HG03521 (cell line): Measurements from ENCODE around the gene TAX1BP3.
A peak's percentile ranks its signal among the peaks of the same experiment; 100 is the strongest.

Experiments used
- ATAC-seq: cut with Tn5 transposase; IDR thresholded peaks from one replicate; pipeline ENCODE4 v1.9.1; 2021; ENCODE audit warnings: mild to moderate bottlenecking, moderate library complexity; ENCODE audit not compliant: unreplicated experiment

Gene TAX1BP3

DNA sequence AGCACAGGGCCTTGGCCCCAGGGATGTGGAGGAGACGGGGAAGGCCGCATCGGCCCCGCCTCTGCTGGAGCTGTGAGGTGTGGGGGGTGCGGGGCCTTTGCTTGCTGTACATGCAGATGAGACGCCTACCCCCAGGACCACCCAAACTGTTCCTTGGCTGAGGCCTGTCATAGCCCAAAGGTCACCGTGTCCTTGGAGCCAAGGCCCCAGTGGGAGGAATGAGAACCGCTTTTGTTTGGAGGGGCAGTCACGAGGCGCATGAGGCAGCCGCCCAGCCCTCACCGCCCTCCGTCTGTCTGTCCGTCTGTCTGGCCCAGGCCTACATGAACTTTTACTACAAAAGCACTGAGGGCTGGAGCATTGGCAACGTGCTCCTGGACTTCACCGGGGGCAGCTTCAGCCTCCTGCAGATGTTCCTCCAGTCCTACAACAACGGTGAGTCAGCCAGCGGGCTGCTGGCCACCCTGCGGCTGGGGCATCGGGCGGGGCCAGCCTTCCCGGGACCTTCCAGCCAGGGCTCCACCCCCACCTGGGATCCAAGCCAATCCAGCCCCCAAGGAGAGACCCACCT lies 8.8 kb downstream of the TAX1BP3 start:
- no peak for ATAC-seq

DNA sequence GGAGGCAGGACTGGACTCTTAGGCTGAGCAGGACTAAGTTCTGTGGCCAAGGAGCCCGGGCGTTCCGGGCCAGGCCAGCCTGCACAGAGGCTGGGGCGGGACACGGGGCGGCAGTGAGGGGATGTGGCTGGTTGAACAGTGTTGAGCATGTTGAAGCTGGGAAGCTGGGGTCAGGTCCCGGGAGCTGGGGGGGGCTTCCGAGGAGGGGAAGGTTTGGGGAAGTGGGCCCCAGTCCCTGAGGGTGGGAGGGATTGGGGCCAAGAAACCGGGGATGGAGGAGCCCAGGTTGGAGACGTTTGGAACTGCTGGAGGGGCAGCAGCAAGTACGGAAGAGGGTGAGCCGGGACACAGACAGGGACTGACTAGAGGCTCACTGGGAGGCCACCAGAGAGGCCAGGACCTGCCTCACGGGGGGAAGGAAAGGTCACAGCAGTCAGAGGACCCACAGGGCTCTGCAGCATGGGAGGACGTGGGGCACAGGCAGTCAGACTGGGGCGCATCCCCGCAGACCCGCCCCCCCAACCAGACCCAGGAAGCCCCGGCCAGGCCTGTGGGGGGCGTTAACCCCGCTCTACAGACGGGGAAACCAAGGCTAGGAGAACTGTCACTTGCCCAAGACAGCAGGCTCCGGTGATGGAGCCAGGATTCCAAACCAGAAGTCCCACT lies 9.5 kb downstream of the TAX1BP3 start:
- no peak for ATAC-seq

DNA sequence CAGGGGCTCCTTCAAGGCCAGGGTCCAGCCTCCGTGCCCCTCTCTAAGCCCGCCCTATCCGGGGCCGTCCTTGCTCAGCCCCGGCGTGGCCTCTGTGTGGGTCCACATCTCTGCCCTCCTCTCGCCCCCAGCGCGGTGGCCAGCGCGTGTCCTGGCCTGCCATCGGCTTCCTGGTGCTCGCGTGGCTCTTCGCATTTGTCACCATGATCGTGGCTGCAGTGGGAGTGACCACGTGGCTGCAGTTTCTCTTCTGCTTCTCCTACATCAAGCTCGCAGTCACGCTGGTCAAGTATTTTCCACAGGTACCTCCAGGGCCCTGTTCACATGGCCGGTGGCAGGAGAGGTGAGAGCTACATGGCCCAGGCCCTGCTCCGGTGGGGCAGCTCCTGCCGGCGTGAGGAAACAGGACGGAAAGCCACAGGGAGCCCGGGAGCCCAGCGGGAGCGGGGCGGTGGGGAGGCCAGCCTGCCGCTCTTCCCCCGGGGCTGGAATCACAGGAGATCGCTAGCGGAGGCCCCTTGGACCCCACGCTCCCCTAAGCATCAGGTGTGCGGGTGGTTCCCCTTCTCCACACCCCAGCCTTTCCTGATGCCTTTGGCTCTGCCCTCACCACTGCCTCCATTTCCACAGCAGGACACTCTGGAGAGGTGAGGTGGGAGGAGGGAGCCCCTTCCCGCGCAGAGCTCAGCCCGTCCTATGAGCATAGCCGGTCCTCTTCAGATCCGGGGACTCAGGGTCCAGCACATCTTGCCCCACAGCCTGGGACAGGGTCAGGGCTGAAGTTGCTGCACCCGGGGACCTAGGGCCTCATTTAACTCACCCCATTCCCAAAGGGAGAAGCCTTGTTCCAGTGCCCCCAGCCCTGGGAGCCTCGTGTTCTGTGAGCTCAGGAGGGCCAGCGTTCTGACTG lies 10.2 kb downstream of the TAX1BP3 start:
- no peak for ATAC-seq

DNA sequence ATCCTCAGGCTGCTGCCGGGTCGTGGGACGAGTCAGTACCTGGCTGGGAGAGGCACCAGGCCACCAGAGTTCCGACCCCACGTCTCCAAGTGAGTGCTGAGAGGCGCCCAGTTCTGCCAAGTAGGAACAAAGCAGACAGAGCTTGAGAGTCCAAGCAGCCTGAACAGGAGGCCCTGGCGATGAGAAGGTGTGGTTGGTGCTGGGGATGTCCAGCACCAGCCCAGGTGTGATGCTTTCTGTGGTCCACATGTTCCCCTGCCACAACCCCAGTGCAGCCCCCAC lies 10.8 kb downstream of the TAX1BP3 start:
- ATAC-seq = no peak

DNA sequence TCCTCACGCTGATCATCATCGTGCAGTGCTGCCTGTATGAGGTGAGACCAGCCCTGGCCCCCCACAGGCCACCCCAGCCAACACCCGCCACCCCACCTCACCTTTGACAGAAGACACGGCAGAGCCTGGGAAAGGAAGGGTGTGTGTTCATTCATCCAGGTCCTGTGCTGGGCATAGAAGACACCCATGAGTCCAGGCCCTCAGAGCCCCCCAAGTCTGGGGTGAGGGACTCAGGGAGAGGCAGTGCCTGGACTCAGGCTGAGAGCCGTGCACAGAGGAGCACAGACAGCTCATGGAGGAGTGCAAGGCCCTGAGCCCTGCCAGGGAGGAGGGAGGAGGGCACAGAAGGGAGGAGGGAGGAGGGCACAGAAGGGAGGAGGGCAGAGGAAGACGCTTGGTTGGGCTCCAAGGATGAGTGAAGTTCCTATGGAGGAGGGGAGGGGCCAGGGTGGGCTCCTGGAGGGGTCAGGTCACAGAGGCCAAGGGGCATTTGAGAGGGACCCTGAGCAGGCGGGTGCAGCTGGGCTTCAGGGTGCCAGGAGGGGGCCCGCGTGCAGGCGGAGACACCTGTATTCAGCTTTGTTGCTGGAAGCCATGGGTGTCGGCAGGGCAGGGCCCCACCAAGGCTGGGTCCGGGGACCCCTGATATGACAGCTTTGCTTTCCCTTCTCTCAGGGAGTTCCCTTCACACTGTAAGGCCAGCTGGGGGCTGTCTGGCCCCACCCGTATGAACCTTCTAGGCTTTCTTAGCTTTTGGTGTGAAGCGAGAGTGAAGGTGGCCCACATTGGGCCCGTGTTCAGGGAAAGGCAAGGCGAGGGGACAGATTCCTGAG lies 11.4 kb downstream of the TAX1BP3 start:
- no peak for ATAC-seq

- no peak for ATAC-seq
Measured at GRCh38 chr17:3656353-3656752, 12.0 kb downstream of the TAX1BP3 start.

GRCh38 chr17:3655766-3656165 lies 12.6 kb downstream of the TAX1BP3 start:
- ATAC-seq = no peak

- ATAC-seq = no peak
Measured at GRCh38 chr17:3647769-3648555, 20.4 kb downstream of the TAX1BP3 start.

- ATAC-seq = no peak
Measured at GRCh38 chr17:3647251-3647650, 21.1 kb downstream of the TAX1BP3 start.

DNA sequence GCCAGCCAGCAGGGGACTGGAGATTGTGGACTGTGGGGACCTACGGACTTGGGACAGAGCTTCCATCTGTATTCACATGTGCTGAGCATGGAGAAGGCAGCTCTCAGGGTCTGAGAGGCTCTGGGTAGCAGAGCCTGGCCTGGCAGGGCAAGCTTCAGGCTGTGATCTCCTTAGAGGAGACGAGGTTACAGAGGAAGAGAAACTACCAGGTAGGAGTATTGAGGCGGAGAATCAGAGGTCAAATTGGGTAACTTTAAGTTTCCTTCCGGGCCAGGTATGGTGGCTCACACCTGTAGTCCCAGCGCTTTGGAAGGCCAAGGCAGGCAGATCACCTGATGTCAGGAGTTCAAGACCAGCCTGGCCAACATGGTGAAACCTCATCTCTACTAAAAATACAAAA lies 23.1 kb downstream of the TAX1BP3 start:
- no peak for ATAC-seq

DNA sequence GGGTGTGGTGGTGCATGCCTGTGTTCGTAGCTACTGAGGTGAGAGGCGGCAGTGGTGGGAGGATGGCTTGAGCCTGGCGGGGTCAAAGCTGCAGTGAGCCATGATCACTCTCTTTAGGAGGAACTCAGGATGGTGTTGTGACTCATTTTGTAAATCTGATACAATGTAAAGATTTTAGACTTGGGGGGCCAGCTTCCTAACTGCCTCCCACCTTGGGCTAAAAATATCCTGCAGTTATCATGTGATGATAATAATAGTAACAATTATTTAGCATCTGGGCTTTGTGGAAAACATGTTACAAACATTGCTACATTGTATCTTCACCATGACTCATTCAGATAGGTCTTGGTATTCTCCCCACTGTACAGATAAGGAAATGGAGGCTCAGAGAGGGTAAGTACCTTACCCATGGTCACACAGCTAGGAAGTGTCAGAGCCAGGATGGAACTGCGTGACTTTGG lies 24.5 kb downstream of the TAX1BP3 start:
- ATAC-seq = no peak

GRCh38 chr17:3641717-3642486 lies 26.5 kb downstream of the TAX1BP3 start:
- ATAC-seq = no peak

- ATAC-seq = no peak
Measured at GRCh38 chr17:3641014-3641413, 27.4 kb downstream of the TAX1BP3 start.

DNA sequence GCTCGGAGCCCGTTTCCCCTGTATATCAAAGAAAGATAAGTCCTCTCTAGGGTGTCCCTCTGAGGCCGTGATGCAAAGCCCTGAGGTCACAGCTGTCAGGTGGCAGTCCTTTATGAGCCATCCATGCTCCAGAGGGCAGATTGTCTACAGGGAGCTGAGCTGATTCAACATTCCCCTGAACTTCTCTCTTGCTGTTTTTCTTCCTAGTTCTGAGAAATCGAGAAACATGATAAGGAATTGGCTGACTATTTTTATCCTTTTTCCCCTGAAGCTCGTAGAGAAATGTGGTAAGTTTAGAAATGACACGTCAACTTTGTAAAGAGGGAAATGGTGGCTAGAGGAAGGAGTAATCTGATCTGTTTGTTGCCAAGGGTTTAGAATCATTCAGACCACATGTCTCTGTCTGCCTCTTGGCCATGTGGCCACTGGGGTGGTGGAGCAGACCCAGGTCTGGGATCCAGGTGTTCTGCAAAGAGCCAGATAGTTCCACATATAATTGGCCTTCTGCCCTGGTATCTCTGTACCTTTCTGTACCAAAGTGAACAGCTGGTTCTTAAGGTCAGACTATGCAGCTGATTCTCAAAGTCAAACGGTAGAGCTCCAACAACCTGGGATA lies 28.3 kb downstream of the TAX1BP3 start:
- no peak for ATAC-seq

GRCh38 chr17:3636908-3637373 lies 31.4 kb downstream of the TAX1BP3 start:
- peak; percentile 2 for ATAC-seq

DNA sequence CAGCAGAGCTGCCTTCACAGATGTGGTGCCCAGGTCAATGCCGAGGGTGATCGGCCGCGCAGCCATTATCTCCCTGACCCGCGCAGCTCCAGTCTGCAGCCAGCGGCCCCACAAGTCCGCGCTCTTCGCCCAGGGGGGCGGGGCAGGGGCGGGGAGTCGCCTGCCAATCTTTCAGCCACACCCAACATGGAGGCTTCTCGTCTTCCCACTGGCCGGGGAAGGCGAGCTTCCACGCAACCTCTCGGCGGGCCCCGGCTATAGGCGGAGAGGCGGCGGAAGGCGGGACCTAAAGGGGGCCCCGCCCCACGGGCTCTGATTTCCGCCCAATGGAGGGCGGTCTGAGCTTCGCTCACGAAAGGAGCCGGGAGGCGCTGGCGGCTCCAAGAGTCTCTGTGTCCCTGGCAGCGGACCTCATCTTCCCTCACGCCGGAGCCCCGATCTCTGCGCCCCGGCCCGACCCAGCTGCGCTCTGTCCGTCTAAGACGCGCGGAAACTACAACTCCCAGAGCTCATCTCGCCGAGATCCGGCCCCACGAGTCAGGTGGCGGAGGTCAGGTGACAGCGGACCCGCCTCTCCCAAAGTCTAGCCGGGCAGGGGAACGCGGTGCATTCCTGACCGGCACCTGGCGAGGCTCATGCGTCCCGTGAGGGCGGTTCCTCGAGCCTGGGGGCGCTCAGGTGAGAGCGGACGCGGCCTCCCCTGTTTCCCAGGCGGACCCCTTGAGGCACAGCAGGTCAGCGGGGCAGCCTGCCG lies 32.0 kb downstream of the TAX1BP3 start, which contains the start of the genes CTNS and SHPK:
CTNS (plus strand) TSS at position 607 of the 754 bp plus-strand sequence. CDS start 3,447 bp downstream, outside the sequence.
SHPK (minus strand) TSS at position 97 of the 754 bp plus-strand sequence; CDS start at position 66, 31 bp downstream.
- ATAC-seq = peak; percentile 95

DNA sequence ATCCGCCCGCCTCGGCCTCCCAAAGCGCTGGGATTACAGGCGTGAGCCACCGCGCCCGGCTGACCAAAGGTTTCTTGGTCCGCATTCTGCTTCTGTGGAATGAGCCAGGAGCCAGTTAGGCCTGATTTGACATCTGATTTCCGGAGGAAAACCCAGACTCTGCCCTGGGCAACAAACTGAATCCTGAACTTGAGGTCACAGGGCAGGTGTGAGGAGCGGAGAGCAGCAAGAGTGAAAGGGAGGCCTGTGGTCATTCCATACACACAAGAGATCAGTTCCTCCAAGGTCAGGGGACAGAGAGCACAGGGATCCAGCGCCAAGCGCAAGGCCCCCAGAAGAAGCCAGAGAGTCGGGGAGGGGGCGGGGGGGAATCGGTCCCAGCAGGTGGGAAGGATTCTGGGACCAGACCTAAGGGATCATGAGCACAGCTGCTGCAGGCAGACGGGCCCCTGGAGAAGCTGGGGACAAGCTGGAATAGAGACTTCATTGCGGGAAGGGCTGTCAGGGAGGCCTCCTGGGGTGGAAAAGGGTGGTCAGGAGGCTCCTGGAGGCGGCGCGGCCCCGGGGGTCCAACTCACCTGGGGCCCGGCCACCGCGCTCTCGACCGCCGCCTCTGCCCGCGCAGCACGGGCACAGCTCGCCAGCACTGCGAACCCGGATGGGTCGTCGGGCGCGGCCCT lies 32.8 kb downstream of the TAX1BP3 start:
- no peak for ATAC-seq
